ENCODE results near the gene ASTN2.

DNA sequence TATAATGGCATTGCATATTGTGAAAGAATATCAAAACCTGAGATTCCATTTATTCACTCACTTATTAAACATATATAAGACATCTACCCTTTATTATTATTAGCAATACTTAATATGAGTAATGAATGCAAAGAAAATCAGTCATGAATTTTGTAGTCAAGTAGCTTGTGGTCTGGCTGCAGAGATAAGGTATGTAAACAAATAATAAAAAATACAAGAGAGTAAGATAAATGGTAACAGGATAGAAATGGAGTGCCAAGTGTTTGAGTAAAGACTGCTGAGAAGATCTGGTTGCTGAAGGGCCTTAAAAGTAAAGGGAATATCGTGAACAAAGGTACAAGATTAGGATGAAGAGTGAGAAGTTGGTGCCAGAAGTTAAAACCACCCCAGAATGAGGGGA, 709.3 kb downstream of the ASTN2 start:
- TF ChIP-seq CTCF (IDR thresholded peaks at IDR 0.05) (no peak), POLR2AphosphoS5 (IDR thresholded peaks at IDR 0.05) (no peak), POLR2A (IDR thresholded peaks at IDR 0.05) (no peak)

Measured in prostate gland (tissue), 2 donors.